Activated naive CD4-positive, alpha-beta T cell (primary cell): ENCODE data around the gene SHMT2.

Experiments
- DNase-seq, 4 experiments: peaks; one replicate each; lab custom pipeline; 2025; lab: John Stamatoyannopoulos, UW

The SHMT2 gene

DNA sequence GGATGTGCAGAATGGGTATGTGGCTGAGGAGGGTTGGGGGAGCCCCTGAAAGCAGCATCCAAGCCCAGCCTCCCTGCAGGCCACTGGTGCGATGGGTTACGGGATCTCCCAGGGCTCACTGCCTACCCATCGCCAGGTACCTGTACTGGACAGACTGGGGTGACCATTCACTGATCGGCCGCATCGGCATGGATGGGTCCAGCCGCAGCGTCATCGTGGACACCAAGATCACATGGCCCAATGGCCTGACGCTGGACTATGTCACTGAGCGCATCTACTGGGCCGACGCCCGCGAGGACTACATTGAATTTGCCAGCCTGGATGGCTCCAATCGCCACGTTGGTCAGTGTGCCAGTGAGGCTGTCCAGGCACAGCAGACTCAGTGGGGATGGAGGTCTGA, 31.2 kb upstream of the SHMT2 start:
- DNase-seq: no peak

DNA sequence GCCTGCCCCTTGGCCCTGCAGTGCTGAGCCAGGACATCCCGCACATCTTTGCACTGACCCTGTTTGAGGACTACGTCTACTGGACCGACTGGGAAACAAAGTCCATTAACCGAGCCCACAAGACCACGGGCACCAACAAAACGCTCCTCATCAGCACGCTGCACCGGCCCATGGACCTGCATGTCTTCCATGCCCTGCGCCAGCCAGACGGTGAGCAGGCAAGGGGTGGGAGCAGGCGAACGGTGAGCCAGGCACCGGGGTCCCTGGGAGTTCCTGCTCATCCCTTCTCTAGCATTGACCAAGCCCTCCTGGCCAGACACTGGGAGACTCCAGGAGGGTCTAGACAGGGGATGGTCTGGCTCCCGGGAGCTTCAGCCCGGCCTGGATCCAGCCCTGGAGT, 30.3 kb upstream of the SHMT2 start:
- DNase-seq: no peak

DNA sequence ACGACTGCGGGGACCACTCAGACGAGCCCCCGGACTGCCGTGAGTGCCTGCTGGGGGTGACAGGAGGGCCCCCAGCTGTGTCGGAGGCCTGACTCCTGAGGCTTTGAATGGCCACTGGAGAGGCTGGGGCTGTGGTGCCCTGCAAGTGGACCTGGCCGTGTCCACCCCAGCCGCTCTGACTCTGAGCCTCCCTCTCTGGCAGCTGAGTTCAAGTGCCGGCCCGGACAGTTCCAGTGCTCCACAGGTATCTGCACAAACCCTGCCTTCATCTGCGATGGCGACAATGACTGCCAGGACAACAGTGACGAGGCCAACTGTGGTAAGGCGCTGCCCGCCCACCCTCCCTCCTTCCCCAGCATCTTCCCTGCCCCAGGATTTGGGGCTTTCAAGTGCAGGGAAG, 29.0 kb upstream of the SHMT2 start:
- DNase-seq: no peak

DNA sequence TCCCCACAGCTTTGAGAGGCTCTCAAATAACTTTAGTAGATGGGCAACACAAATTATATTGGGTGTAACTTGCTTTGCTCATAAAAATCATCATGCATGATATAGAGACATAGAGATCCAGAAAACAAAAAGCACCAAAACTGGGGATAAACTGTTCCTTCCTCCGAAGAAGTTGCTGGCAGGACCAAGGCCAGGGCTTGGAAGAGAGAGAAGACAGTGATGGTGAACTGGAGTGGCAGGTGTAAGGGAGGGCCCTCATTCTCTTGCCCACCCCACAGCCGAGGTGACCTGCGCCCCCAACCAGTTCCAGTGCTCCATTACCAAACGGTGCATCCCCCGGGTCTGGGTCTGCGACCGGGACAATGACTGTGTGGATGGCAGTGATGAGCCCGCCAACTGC, 28.3 kb upstream of the SHMT2 start:
- DNase-seq: no peak

DNA sequence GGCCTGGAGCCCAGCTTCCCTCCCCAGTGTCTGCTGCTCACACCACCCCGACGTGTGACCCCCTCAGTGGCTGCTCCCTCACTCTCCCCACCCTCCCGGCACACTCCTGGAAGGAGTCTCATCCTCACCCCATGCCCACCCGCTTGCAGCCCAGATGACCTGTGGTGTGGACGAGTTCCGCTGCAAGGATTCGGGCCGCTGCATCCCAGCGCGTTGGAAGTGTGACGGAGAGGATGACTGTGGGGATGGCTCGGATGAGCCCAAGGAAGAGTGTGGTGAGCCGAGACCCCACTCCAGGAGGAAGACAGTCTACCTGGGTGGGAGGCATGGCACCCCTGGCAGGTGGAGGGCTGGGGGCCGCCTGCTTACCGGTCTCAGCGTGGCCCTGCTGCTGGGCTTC, 27.9 kb upstream of the SHMT2 start:
- no peak for DNase-seq

DNA sequence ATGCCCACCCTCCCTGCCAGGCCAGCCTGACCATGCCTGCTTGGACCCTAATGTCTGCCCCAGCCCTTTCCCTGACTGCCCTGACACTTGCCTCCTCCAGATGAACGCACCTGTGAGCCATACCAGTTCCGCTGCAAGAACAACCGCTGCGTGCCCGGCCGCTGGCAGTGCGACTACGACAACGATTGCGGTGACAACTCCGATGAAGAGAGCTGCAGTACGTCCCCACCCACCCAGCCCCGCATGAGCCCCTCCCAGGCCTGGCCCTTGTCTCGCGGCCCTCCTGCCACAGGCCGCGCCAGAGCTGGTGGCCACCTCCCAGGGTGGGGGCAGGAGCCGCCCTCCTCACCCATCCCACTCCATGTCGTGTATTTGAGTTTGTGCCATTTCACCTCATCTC, 27.2 kb upstream of the SHMT2 start:
- DNase-seq: no peak

DNA sequence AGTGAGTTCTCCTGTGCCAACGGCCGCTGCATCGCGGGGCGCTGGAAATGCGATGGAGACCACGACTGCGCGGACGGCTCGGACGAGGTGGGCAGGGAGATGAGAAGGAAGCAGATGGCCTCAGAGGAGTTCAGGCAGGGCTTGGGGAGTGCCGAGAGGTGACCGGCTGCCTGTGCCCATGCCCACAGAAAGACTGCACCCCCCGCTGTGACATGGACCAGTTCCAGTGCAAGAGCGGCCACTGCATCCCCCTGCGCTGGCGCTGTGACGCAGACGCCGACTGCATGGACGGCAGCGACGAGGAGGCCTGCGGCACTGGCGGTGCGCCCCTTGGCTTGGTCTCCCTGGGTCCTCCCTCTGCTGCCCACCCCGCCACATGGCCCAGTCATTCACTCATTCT, 26.3 kb upstream of the SHMT2 start:
- no peak for DNase-seq

DNA sequence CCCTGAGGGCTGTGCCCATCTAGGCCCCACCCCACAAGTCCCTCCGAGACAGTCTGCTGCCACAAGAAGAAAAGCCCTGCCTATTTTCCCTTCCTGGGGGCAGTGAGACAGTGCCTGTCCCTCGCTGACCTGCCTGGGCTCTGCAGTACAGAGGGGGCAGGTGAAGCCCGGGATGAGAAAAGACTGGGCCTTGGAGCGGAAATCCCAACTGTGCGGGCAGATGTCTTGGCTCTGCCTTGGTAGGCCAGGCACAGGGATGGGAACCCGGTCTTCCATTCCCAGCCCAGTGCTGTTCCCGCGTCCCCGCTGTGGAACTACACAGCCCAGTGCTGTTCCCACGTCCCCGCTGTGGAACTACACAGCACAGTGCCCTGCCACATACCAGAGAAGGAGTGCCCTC, 25.7 kb upstream of the SHMT2 start:
- DNase-seq: no peak

DNA sequence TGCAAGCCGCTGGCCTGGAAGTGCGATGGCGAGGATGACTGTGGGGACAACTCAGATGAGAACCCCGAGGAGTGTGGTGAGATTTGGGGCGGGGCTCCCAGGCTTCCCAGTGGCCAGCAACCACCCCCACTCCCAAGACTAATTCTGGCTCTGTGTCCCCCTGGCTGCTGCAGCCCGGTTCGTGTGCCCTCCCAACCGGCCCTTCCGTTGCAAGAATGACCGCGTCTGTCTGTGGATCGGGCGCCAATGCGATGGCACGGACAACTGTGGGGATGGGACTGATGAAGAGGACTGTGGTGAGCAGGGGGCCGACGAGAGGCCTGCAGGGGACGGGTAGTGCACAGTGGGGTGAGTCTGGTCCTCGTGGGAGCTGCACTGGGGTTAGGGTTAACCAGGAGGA, 25.1 kb upstream of the SHMT2 start:
- DNase-seq: no peak

DNA sequence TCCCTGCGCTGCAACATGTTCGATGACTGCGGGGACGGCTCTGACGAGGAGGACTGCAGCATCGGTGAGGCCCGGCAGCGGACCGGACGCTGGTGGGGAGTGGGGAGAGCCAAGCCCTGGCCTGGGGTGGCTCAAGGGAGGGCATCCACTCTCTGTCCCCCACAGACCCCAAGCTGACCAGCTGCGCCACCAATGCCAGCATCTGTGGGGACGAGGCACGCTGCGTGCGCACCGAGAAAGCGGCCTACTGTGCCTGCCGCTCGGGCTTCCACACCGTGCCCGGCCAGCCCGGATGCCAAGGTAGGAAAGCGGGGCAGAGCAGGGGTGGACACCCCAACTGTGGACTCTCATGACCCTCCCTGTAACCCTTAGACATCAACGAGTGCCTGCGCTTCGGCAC, 24.3 kb upstream of the SHMT2 start:
- no peak for DNase-seq

DNA sequence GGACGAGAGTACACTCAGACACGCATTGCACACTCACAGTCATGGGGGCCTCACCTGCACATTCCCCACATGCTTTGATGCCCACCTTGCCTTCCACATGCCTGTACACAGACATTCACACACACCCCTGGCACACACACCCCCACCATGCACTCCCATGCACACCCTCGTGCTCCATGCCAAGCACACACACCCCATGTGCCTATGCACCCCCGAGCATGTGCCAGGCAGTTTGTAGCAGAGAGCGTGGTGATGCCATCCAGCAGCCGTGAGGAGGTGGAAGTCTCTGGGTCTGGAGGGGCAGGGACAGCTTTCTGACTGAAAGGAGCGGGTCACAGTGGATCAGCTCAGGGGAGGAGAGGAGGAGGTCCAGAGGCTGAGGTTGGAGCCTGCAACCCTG, 23.6 kb upstream of the SHMT2 start:
- DNase-seq: no peak

DNA sequence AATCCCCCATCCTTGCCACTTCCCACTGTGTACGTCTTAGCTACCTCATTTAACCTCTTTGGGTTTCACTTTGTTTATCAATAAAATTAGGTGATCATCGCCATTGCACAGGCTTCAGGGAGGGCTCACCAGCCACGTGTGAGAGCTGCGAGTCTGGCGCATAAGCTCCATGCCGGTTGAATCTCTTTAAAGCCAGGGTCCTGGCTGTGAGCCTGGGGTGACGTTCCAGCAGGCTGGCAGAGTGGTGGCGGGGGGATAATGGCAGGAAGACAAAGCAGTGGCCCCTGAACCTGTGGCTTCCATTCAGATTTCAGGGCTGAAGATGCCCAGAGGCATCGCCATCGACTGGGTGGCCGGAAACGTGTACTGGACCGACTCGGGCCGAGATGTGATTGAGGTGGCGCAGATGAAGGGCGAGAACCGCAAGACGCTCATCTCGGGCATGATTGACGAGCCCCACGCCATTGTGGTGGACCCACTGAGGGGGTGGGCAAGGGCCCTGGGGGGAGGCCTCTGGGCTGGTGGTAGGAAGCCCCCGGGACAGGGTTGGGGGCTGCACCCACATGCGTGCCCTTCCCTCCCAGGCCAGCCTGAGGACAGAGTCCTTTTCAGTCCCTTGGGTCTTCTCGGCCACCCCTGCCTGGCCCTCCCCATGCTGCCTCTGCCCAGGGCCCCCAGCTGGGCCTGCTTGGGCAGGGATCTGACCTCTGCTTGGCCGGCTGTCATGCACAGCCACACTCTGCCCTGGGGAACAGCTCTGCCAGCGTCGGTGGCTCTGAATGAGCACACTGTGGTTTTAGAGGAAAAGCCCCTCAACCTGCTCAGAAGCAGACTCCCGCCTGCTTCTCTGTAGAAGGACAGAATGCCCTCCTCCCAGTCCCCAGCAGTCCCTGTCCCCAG, 21.5 kb upstream of the SHMT2 start:
- DNase-seq: no peak

DNA sequence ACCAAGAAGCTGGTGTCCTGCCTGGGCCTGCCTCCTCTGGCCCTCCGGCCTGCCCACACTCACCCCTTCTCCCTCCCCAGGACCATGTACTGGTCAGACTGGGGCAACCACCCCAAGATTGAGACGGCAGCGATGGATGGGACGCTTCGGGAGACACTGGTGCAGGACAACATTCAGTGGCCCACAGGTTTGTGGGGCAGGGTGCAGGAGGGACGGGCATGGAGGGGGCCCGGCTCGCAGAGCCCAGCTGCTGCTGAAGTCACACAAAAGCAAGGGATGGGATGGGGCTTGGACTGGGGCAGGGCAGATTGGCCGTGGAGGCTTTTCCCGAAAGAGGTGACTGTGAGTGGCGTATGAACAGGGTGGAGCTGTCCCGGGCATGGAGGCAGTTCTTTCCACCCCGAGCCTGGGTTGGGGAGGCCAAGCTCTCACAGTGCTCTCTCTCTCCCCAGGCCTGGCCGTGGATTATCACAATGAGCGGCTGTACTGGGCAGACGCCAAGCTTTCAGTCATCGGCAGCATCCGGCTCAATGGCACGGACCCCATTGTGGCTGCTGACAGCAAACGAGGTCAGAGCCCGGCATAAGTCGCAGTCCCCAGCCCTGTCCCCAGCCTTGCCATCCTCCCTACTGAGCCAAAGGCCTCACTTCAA, 20.8 kb upstream of the SHMT2 start:
- DNase-seq: no peak

DNA sequence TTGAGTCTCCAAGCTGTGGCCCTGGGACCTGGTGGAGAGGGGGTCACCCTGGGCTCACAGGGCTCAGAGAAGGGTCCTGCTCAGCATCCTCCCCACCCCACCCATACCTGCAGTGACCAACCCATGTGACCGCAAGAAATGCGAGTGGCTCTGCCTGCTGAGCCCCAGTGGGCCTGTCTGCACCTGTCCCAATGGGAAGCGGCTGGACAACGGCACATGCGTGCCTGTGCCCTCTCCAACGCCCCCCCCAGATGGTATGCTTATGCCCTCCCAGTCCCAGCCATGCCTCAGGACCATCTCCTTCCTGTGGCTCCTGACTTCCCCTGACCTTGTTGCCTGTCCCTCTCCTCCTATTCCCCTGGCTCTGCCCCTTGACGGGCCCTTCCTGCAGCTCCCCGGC, 19.6 kb upstream of the SHMT2 start:
- no peak for DNase-seq

DNA sequence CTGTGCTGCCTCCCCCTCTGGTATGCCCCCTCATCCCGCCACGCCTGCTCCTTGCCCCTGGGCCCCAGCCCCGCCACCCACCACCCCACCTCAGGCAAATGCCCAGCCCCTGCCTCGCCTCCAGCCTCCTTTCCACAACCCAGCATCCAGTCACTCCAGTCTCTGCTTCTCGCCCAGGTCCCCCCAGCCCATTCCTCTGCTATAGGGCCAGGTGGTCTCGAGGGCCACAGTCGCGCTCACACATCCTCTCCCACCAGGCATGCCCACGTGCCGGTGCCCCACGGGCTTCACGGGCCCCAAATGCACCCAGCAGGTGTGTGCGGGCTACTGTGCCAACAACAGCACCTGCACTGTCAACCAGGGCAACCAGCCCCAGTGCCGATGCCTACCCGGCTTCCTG, 19.1 kb upstream of the SHMT2 start:
- DNase-seq: no peak

DNA sequence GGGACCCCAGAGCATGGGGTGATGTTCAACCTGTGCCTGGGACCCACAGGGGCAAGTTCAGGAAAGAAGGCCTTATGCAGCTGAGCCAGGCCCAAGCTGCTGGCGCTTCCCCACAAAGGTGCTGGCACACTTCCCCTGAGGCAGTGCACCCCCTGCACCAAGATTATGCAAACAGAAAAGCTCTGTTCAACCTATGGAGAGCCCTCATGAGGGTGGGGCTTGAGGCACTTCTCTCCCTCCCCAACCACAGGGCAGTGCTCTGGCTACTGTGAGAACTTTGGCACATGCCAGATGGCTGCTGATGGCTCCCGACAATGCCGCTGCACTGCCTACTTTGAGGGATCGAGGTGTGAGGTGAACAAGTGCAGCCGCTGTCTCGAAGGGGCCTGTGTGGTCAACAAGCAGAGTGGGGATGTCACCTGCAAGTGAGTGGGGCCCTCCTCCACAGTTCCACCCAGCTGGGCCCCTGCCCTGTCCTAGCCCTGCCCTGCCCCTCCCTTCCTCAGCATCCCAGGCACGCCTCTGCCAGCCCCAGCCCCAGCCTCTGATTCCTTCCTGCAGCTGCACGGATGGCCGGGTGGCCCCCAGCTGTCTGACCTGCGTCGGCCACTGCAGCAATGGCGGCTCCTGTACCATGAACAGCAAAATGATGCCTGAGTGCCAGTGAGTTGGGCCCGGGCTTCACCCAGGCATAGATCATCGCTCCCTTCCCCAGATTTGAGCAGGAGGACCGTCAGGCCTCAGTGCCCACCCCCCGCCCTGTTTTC, 18.4 kb upstream of the SHMT2 start:
- DNase-seq: no peak

DNA sequence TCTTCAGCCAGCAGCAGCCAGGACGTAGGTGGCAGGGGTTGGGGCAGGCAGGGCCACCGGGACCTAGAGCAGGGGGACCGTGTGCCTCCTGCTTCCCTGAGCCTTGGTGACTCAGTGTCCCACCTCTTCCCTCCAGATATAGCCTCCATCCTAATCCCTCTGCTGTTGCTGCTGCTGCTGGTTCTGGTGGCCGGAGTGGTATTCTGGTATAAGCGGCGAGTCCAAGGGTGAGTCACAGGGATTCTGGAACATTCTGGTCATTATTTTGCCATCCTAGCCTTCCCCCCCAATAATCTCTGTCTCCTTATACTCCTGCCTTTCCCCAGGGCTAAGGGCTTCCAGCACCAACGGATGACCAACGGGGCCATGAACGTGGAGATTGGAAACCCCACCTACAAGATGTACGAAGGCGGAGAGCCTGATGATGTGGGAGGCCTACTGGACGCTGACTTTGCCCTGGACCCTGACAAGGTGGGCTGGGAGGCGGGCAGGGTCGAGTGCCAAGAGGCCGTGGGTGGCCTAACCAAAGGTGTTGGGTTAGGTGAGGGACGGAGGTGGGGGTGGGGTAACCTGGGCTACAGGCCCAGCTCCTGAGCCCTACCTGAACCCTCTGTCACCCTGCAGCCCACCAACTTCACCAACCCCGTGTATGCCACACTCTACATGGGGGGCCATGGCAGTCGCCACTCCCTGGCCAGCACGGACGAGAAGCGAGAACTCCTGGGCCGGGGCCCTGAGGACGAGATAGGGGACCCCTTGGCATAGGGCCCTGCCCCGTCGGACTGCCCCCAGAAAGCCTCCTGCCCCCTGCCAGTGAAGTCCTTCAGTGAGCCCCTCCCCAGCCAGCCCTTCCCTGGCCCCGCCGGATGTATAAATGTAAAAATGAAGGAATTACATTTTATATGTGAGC, 17.5 kb upstream of the SHMT2 start:
- DNase-seq: no peak

DNA sequence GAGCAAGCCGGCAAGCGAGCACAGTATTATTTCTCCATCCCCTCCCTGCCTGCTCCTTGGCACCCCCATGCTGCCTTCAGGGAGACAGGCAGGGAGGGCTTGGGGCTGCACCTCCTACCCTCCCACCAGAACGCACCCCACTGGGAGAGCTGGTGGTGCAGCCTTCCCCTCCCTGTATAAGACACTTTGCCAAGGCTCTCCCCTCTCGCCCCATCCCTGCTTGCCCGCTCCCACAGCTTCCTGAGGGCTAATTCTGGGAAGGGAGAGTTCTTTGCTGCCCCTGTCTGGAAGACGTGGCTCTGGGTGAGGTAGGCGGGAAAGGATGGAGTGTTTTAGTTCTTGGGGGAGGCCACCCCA, 16.8 kb upstream of the SHMT2 start:
- no peak for DNase-seq

DNA sequence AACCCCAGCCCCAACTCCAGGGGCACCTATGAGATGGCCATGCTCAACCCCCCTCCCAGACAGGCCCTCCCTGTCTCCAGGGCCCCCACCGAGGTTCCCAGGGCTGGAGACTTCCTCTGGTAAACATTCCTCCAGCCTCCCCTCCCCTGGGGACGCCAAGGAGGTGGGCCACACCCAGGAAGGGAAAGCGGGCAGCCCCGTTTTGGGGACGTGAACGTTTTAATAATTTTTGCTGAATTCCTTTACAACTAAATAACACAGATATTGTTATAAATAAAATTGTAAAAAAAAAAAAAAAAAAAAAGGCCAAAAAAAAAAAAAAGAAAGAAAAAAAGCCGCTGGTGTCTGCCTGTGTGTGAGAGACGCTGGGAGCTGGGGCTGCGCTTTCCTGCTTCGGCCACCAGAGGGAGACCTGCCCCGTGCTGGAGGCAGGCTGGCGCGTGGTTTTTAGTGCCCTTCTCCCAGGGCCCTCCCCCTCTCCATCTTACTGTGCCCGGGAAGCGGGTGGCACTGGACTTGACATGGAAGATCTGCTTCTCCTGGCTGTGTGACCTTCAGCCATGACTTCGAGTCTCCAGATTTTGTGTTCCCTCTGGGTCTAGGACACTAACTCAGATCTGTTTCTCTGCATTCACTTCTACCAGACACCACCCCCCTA, 16.3 kb upstream of the SHMT2 start:
- peak; percentile 47 to 76 (median 68) for DNase-seq

DNA sequence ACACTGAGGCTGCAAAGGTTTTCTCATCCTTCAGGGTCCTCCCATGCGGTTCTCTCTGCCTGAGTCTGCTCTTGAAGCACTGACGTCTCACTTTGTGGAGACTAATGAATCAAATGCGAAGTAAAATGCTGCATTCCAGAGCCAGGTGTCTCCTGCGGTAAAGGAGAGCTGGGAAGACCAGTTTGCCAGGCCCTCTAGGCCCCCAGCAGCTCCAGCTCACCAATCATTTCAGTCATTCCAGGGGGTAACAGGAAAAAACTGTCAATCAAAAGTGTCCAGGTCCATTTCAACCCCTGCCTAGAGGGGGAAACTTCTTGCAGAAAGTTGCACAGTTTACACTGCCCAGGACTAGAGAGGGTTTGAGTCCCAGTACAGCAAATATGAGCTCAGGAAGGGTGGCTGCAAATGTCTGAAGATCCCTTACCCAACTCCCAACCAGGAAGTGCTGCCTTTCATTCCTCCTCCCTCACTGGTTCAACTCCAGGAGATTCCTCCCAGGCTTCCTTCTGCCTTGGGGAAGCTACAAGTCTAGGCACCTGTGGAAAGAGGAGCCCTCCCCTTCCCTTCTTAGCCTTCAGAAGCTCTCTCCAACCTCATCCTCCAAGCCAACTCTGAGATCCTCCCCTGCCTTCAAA, 15.6 kb upstream of the SHMT2 start:
- no peak for DNase-seq

DNA sequence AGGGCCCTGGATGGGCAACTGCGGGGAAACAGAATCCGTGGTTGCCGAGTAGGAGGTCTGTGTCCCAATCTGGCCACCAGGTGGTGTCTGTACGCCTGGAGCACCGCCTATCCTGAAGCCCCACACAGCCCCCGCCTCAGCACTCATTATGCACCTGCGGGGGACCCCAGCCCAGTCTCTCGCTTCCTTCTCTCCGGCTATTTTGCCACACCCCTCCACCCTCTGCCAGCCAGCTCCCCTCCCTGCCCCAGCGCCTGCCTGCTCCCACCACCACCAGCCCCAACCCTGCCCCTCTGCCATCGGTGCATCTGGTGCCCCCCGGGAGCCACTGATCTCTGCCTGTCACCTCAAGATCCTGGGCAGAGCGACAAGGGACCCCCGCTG, 15.1 kb upstream of the SHMT2 start:
- DNase-seq: peak; percentile 19 to 54 (median 28)
